ENCODE results near the gene GSTO2.
A peak's percentile ranks its signal among the peaks of the same experiment; 100 is the strongest.

Gene GSTO2

GRCh38 chr10:104344219-104344618 is 75.2 kb downstream of the GSTO2 start:
- DNase-seq = no peak

- no peak for DNase-seq
Observed at GRCh38 chr10:104345515-104345914, 76.5 kb downstream of the GSTO2 start.

GRCh38 chr10:104345941-104346340 is 77.0 kb downstream of the GSTO2 start:
- no peak for DNase-seq

GRCh38 chr10:104347295-104348045 is 78.5 kb downstream of the GSTO2 start:
- no peak for DNase-seq

GRCh38 chr10:104348601-104349000 is 79.6 kb downstream of the GSTO2 start:
- DNase-seq = no peak

GRCh38 chr10:104349623-104350126 is 80.7 kb downstream of the GSTO2 start:
- DNase-seq = no peak

- DNase-seq = no peak
Observed at GRCh38 chr10:104350127-104350635, 81.2 kb downstream of the GSTO2 start.

- no peak for DNase-seq
Observed at GRCh38 chr10:104351061-104351702, 82.2 kb downstream of the GSTO2 start.

GRCh38 chr10:104351919-104352318 is 82.9 kb downstream of the GSTO2 start:
- DNase-seq = no peak

- peak; percentile 2 for DNase-seq
Observed at GRCh38 chr10:104353325-104354048, 84.5 kb downstream of the GSTO2 start, which contains the start of gene CFAP58. Gene CFAP58, plus strand, starts transcription at chr10:104353833. Its CDS starts 65 bp downstream, at chr10:104353898.
